K562 (cell line): ENCODE data around the gene LOC128125822.

Experiments
- C11orf30 ChIP-seq: fragments of 450-650 bp; IDR thresholded peaks from 2 replicates; pipeline ENCODE4 v1.6.1; 2016; ENCODE audit warnings: low read depth, mild to moderate bottlenecking
- CBX1 ChIP-seq: sonication (generic); IDR thresholded peaks from 2 replicates; pipeline ENCODE4 v1.6.1; 2016; ENCODE audit warnings: antibody characterized with exemption, low read depth, mild to moderate bottlenecking
- EWSR1 ChIP-seq: fragments of 450-650 bp; IDR thresholded peaks from 2 replicates; pipeline ENCODE4 v1.6.1; 2018; ENCODE audit warnings: borderline replicate concordance, mild to moderate bottlenecking, low read depth, moderate library complexity; ENCODE audit not compliant: partially characterized antibody
- JUN ChIP-seq, 2 experiments: sonication (generic) in 1 of 2; formaldehyde crosslinking in 1 of 2; IDR thresholded peaks; 2 replicates each; pipeline versions ENCODE4 v1.6.1 to v1.8.0; 2012 to 2022; ENCODE audit warnings: borderline replicate concordance in 2 of 2, mild to moderate bottlenecking in 2 of 2, improper control_type of control experiment in 1 of 2, low read depth in 1 of 2, low read length in 1 of 2, missing genetic modification reagents in 1 of 2
- MYBL2 ChIP-seq, 2 experiments: fragments of 450-650 bp in 1 of 2; sonication (generic) in 1 of 2; formaldehyde crosslinking in 1 of 2; IDR thresholded peaks; 2 replicates each; pipeline versions ENCODE4 v1.6.1 to v1.8.1; 2017 to 2022; ENCODE audit warnings: borderline replicate concordance in 1 of 2, inconsistent platforms in 1 of 2, low read depth in 1 of 2, mild to moderate bottlenecking in 1 of 2, missing genetic modification reagents in 1 of 2, moderate library complexity in 1 of 2
- PTBP1 ChIP-seq: fragments of 200-400 bp; formaldehyde crosslinking; IDR thresholded peaks from 2 replicates; pipeline ENCODE4 v1.6.1; 2017; ENCODE audit warnings: low read depth, low read length
- SRSF1 ChIP-seq: fragments of 200-400 bp; formaldehyde crosslinking; IDR thresholded peaks from 2 replicates; pipeline ENCODE4 v1.6.1; 2017; ENCODE audit warnings: mild to moderate bottlenecking, low read depth, low read length, moderate library complexity
- YBX1 ChIP-seq: fragments of 450-650 bp; IDR thresholded peaks from 2 replicates; pipeline ENCODE4 v1.7.1; 2016; ENCODE audit warnings: mild to moderate bottlenecking
- ZFP1 ChIP-seq: fragments of 450-650 bp; formaldehyde crosslinking; IDR thresholded peaks from 2 replicates; pipeline ENCODE4 v1.4.0; 2020; ENCODE audit warnings: mild to moderate bottlenecking, mixed read lengths
- ZNF224 ChIP-seq: sonication (generic); formaldehyde crosslinking; IDR thresholded peaks from 2 replicates; pipeline ENCODE4 v1.8.0; 2022; ENCODE audit warnings: mild to moderate bottlenecking, missing genetic modification reagents
- ZNF408 ChIP-seq: fragments of 250-450 bp; sonication (Bioruptor Pico); IDR thresholded peaks from 2 replicates; pipeline ENCODE4 v1.4.0; 2020; ENCODE audit warnings: low read depth, mild to moderate bottlenecking, moderate library complexity
- ZNF431 ChIP-seq: sonication (generic); formaldehyde crosslinking; IDR thresholded peaks from 2 replicates; pipeline ENCODE4 v1.8.0; 2022; ENCODE audit warnings: mild to moderate bottlenecking, missing genetic modification reagents
- ZNF699 ChIP-seq: fragments of 250-450 bp; sonication (Bioruptor Pico); IDR thresholded peaks from 2 replicates; pipeline ENCODE4 v1.8.0; 2021; ENCODE audit warnings: mild to moderate bottlenecking, moderate library complexity; ENCODE audit not compliant: insufficient replicate concordance
- TF ChIP-seq, protein P1 (sequence below): fragments of 200-800 bp; sonication (Bioruptor generic); IDR thresholded peaks from 2 replicates; pipeline ENCODE4 v1.6.1; 2016; ENCODE audit warnings: missing genetic modification characterization, missing compliant biosample characterization
- TF ChIP-seq, protein P2 (sequence below): fragments of 250-450 bp; sonication (Bioruptor Pico); IDR thresholded peaks from 2 replicates; pipeline ENCODE4 v1.8.0; 2022; ENCODE audit warnings: inconsistent platforms, mild to moderate bottlenecking, moderate library complexity, borderline replicate concordance
- TF ChIP-seq, protein P3 (sequence below): sonication (generic); formaldehyde crosslinking; IDR thresholded peaks from 2 replicates; pipeline ENCODE4 v1.8.1; 2023; ENCODE audit warnings: mild to moderate bottlenecking, missing genetic modification reagents, moderate library complexity
- TF ChIP-seq, protein P4 (sequence below), 3 experiments: IDR thresholded peaks in 2 of 3; conservative IDR thresholded peaks in 1 of 3; 2 replicates each; pipeline ENCODE4 v1.5.1; 2011 to 2012; ENCODE audit warnings: low read length in 3 of 3, mild to moderate bottlenecking in 3 of 3, control low read depth in 2 of 3, improper control_type of control experiment in 1 of 3, inconsistent platforms in 1 of 3, low read depth in 1 of 3, mixed read lengths in 1 of 3, moderate library complexity in 1 of 3; ENCODE audit not compliant: insufficient read depth in 2 of 3

The LOC128125822 gene

DNA sequence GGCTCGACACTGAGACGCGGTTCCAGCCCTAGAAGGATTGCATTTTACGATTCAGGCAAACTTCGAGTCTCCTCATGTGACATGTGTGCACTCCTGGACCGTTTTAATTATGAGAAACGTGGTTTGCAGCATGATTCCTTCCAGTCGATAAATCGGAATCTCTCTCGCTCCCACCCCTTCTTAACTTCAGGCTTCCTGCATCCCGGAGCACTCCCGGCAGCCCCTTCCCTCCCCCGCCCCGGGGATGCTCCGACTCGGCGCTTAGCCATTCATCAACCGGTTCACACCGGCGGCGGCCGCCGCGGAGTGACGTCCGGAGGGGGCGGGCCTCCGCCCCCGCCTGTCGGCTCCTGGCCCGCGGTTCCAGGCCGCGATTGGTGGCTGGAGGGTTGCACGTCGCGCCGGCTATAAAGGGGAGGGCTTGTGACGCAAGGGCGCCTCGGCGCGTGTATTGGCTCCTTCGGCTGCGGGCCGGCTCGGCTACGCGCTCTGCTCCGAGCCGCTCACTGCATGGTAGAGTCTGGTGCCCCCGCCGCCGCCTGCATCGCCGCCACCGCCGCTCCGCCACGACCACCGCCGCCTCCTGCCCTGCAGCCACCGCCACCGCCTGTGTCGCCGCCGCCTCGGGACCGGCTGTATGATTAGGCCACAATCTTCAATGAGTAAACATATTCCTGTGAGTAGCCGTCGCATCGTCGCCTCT is at the start of gene LOC128125822, which contains the start of gene PTP4A1 (continued):
- TF ChIP-seq CBX1 = no peak
- TF ChIP-seq C11orf30 = no peak
- TF ChIP-seq MYBL2 (IDR thresholded peaks at IDR 0.05; ENCODE audit: low read depth) = no peak
- TF ChIP-seq MYBL2 (CRISPR knock-in tag; IDR thresholded peaks at IDR 0.05; ENCODE audit: borderline replicate concordance) = no peak
- TF ChIP-seq SRSF1 = no peak
- TF ChIP-seq PTBP1 = no peak
- TF ChIP-seq ZNF431 = peak; percentile 42; the same call in 1 of the 2 replicates
- TF ChIP-seq YBX1 = no peak
- TF ChIP-seq, protein P1, sequence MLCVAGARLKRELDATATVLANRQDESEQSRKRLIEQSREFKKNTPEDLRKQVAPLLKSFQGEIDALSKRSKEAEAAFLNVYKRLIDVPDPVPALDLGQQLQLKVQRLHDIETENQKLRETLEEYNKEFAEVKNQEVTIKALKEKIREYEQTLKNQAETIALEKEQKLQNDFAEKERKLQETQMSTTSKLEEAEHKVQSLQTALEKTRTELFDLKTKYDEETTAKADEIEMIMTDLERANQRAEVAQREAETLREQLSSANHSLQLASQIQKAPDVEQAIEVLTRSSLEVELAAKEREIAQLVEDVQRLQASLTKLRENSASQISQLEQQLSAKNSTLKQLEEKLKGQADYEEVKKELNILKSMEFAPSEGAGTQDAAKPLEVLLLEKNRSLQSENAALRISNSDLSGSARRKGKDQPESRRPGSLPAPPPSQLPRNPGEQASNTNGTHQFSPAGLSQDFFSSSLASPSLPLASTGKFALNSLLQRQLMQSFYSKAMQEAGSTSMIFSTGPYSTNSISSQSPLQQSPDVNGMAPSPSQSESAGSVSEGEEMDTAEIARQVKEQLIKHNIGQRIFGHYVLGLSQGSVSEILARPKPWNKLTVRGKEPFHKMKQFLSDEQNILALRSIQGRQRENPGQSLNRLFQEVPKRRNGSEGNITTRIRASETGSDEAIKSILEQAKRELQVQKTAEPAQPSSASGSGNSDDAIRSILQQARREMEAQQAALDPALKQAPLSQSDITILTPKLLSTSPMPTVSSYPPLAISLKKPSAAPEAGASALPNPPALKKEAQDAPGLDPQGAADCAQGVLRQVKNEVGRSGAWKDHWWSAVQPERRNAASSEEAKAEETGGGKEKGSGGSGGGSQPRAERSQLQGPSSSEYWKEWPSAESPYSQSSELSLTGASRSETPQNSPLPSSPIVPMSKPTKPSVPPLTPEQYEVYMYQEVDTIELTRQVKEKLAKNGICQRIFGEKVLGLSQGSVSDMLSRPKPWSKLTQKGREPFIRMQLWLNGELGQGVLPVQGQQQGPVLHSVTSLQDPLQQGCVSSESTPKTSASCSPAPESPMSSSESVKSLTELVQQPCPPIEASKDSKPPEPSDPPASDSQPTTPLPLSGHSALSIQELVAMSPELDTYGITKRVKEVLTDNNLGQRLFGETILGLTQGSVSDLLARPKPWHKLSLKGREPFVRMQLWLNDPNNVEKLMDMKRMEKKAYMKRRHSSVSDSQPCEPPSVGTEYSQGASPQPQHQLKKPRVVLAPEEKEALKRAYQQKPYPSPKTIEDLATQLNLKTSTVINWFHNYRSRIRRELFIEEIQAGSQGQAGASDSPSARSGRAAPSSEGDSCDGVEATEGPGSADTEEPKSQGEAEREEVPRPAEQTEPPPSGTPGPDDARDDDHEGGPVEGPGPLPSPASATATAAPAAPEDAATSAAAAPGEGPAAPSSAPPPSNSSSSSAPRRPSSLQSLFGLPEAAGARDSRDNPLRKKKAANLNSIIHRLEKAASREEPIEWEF (CRISPR knock-in tag) = no peak
- TF ChIP-seq, protein P2, sequence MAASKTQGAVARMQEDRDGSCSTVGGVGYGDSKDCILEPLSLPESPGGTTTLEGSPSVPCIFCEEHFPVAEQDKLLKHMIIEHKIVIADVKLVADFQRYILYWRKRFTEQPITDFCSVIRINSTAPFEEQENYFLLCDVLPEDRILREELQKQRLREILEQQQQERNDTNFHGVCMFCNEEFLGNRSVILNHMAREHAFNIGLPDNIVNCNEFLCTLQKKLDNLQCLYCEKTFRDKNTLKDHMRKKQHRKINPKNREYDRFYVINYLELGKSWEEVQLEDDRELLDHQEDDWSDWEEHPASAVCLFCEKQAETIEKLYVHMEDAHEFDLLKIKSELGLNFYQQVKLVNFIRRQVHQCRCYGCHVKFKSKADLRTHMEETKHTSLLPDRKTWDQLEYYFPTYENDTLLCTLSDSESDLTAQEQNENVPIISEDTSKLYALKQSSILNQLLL (CRISPR knock-in tag) = no peak
- TF ChIP-seq, protein P3, sequence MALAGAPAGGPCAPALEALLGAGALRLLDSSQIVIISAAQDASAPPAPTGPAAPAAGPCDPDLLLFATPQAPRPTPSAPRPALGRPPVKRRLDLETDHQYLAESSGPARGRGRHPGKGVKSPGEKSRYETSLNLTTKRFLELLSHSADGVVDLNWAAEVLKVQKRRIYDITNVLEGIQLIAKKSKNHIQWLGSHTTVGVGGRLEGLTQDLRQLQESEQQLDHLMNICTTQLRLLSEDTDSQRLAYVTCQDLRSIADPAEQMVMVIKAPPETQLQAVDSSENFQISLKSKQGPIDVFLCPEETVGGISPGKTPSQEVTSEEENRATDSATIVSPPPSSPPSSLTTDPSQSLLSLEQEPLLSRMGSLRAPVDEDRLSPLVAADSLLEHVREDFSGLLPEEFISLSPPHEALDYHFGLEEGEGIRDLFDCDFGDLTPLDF (CRISPR knock-in tag) = 0 out of 2 replicates have a peak, but pooled peaks have one; percentile 34
- no peak for TF ChIP-seq JUN (IDR thresholded peaks at IDR 0.05; ENCODE audit: borderline replicate concordance, low read depth, low read length)
- no peak for TF ChIP-seq JUN (CRISPR knock-in tag; IDR thresholded peaks at IDR 0.05; ENCODE audit: borderline replicate concordance)
- TF ChIP-seq ZNF699 (CRISPR knock-in tag) = no peak
- no peak for TF ChIP-seq ZFP1
- TF ChIP-seq, protein P4, sequence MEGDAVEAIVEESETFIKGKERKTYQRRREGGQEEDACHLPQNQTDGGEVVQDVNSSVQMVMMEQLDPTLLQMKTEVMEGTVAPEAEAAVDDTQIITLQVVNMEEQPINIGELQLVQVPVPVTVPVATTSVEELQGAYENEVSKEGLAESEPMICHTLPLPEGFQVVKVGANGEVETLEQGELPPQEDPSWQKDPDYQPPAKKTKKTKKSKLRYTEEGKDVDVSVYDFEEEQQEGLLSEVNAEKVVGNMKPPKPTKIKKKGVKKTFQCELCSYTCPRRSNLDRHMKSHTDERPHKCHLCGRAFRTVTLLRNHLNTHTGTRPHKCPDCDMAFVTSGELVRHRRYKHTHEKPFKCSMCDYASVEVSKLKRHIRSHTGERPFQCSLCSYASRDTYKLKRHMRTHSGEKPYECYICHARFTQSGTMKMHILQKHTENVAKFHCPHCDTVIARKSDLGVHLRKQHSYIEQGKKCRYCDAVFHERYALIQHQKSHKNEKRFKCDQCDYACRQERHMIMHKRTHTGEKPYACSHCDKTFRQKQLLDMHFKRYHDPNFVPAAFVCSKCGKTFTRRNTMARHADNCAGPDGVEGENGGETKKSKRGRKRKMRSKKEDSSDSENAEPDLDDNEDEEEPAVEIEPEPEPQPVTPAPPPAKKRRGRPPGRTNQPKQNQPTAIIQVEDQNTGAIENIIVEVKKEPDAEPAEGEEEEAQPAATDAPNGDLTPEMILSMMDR (IDR thresholded peaks at IDR 0.05 in 2 of 3, conservative IDR thresholded peaks at IDR 0.05 in 1 of 3; ENCODE audit: insufficient read depth in 2 of 3, low read depth in 1 of 3, low read length in 3 of 3) = no peak
- TF ChIP-seq ZNF408 (CRISPR knock-in tag) = no peak
- no peak for TF ChIP-seq EWSR1
- TF ChIP-seq ZNF224 (CRISPR knock-in tag) = no peak
